ENCODE results near the gene RAB29.

RAB29 gene

DNA sequence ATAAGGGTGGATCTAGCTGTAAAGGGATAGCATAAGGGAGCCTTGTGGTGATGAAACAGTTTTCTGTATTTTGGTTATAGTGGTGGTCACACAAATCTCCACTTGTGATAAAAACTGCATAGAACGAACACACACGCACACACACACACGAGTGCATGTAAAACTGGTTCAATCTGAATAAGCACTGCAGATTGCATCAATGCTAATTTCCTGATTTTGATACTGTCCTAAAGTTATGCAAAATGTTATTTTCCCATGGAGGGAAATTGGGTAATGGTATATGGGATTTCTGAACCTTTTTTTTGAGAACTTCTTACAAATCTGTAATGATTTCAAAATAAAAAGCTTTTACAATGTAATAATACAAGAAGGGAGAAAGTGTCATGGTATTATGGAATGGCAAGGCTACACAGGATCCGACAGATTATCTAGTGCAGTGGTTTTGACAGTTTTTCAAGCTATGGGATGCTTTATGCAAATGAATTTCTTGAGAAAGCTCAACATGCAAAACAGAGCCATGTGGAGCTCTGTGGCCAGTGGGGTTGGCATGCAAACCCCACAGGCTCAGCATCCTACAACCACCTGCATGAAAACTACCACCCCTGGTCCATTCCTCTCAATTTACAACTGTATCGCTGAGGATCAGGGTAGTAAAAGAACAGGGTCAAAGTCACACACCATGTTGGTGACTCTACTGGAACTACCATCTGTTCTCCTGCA, 18.9 kb upstream of the RAB29 start:
- DNase-seq, result no peak

DNA sequence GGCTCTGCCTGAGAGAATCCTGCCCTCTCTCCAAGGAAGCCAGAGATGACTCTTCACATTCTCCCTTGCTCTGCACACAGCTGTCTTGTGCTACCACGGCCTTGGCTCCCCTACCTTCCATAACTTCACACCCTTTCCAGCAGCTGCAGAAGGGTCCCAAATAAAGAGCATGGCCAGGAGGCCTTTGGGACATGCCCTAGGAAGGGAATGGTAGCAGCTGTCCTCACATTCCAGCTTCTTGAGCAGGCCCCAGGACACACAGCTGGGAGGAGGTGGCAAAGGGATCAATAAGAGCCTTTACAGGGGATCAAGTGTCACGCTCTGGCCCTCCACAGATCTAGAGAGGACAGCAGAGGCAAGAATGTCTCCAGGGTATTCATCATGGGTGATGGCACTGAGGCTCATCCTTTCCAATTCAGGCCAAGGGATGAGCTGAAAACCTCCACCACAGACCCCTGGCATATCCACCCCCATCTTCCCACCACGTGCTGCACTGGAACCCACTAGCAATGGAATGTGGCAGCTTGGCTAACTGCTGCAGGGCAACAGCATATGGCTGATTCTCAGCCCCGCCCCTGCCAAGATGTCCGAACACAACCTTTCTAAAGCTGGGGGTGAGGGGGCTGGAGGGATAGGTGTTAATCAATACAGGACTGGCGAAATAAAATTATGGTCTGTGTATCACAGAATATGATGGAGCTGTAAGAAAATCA, 17.8 kb upstream of the RAB29 start:
- no peak for DNase-seq

DNA sequence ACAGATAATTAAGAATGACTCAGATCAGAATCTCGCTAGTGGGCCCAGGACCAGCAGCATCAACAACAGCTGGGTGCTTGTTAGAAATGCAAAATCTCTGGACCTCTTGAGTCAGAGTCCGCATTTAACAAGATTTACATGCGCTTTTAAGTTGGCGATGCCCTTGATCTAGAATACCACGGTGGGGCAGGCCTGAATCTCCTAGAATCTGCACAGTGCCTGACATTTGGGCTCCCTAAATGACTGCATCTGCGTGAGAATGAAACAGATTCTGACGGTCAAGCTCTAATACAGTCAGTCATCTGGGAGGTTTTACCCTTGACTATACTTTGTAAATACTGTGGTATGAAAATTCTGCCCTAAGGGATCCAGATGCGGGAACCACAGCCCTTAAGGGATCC, 17.2 kb upstream of the RAB29 start:
- DNase-seq, result no peak

DNA sequence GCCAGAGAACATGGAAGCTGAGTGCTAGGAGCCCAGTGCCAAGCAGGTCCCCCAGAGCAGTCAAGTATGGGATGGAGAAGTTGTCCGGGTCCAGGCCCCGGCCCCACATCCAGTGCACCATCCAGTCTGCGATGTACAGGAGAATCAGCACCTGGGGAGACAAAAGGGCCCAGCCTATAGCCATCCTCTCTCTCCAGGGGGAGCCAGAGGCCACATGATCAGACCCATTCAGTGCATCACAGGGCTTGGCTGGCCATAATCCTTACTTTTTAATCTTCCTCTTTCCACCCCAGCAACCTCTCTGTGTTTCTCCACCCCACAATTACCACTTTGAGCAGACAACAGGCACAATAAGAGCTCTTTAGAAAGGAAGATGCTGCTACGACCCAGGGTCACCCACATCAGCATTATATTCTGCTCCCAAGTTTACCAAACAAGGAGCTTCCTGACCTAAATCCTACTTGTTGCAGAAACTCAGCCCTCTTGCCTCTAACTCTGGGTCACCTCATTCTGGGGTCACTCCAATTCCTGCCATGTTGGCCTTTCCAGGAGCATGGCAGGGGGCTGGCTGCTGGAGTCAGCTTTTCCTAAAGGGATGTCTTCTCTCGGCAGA, 16.4 kb upstream of the RAB29 start:
- DNase-seq, result peak; percentile 25

DNA sequence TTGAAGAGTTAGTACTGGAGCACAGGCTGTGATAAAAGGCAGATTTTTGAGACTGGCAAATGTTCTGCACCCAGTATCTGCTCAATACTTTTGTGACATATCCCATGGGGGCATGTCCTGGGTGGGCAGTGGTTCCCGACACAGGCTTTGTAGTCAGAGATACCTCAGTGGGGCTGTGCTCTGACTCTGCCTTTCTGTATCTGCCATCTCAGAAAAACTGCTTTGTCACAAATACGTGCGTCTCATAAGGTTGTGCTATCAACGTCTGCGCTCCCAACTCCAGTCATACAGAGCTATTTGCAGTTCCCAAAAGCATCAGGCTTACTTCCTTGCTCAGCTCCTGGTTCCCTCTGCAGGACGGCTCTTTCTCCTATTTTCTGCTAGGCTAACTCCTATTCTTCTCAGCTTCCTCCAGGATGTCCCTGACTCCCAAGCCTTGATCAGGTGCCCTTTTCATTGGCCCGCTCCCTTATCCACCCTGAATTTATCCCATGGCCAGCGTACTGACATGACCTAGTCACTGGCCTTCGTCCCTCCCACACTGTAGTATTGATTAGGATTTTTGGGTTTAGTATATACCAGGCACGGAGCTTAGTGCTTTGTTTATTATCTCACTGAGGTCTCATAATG, 12.1 kb upstream of the RAB29 start:
- no peak for DNase-seq

DNA sequence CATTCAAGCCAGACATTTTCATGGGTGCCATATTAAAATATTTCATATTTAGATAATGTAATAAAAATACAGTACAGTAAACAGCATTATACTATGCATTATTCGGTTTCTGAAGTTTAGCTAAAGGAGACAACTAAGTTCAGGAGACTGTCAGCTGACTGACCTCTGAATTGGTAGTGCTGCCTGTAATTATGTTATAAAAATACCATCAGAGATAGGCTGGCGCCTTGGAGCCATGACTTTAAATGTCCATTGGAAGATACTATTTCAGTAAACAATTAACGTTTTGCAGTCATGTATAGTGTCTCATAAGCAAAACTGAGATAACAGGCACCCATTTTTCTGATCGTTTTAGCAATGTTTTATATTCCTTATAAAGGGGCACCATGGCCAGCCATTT, 11.3 kb upstream of the RAB29 start:
- DNase-seq, result no peak

DNA sequence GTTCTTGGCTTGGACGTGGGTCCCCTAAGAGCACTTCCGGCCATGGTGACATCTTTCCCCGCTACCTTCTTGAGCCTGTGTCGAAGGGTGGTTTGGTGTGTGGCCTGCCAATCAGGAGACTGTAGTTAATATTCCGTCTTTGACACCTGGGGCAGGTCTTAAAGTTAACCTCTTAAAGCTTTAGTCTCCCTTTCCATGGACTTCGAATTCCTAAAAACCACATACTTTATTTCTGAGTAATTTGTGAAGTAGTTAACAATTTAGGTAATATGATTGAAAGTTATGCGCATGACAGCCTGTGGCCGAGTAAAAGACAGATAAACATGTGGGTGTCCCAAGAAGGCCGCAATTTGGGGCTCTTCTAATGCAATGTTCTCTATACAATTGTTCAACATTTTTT, 10.2 kb upstream of the RAB29 start:
- DNase-seq, result no peak

DNA sequence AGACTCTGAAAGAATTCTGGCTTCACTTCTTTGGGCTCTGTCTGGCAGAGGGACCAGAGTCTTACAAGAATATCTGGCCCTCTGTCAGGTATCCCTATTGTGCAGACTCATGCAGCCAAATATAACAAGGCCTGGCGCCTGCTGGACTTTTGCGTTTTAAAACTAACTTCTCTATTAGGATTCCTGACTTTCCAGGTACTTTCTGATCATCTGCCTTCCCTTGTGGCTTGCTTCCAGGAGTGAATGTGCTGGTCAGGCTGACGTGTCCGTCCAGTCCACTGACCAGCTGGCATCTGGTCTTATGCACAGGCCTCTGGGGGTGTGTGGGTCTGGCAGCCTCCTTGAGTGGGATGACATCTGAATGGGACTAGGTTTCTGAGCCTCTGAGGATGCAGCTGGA, 8.6 kb upstream of the RAB29 start:
- no peak for DNase-seq

DNA sequence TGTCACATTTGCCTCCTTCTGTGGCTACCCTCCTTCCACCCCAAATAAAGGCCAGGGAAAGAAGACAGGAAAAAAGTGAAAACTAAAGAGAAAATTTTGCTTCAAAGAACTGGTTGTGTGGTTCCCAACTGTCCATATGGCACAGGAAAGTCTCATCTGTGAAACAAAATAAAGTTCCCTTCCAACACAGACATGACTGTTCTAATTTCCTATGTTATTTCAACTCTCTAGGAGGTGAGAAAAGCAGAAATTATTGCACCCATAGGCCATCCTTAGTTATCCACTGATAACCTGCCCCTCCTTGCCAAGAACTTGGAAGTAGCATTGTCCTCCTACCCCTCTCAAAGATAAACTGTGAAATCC, 8.1 kb upstream of the RAB29 start:
- no peak for DNase-seq

DNA sequence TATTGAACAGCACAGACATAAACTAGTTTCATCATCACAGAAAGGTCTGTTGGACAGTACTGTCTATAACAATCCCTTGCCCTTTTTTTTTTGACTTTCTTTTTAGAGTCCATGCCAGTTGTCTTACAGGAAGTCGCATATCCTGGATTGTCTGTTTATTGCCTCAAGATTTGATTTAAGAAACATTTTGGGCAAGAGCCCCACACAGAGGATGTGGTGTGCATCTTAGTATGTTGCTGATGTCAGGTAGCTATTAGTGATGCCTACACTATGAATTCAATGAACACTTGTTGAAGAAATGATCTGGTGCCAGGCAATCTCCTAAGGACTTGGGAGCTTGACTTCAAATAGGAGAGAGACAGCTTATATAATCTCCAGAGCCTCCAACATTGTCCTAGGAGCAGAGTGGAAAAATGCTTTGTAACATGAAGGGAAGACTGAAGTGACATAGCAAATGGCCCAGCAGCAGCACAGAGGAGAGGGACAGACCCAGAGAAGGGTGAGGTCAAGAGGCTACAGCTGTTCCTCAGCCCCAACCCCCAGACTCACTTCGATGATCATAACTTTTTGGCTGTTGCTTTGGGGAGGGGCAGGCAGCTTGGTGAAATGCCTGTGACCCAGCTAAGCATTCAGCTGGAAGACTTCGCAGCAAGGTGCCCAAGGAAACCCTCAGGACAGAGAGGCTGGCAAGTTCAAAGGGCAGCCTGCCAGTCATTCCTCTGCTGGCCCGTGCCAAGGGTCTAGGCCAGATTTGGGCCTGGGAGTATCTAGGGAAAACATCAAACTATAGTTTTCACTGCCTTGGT, 7.5 kb upstream of the RAB29 start:
- no peak for DNase-seq

DNA sequence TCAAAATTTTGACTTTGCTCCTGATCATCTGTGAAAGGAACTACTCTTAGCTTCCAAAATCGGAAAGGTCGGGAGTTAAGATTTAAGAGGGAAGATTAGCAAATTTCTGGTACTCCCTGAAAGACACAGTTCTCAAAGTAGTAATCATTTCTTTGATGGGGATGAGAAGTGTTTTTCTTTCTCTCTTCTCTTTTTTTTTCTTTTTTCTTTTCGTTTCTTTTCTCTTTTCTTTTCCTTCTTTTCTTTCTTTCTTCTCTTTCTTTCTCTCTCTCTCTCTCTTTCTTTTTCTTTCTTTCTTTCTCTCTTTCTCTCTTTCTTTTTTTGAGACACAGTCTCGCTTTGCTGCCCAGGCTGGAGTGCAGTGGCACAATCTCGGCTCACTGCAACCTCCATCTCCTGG, 5.1 kb upstream of the RAB29 start:
- no peak for DNase-seq

DNA sequence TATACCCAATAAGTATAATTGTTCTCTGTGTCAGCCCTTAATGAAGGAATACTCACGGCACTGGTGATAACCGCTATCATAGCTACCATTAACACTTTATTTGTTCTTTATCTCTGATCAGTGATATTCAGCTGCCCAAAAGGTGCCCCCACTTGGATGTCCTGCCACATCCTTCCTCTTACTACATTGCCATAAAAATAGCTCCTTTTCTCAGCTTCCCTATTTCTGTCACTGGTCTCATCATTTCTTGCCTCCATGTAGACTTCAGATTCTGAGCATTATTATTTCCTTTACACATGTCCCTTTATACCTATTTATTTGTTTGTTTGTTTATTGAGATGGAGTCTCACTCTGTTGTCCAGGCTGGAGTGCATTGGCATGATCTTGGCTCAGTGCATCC, 2.7 kb upstream of the RAB29 start:
- DNase-seq, result no peak

DNA sequence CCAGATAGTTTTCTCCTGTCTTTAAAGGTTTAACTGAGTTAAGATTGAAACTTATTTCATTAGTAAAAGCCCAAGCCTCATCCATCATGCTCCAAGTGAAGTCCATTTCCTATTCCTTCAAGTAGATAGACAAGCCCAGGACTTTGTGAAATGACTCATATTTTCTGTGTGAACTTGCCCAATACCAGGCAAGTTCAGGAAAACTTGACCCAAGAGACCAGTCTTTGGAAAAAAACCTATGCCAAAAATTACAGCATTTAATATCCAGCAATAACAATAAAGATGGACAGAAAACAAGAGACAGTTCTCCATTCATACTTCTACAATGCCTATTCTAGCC, 405 bp upstream of the RAB29 start:
- DNase-seq, result no peak

DNA sequence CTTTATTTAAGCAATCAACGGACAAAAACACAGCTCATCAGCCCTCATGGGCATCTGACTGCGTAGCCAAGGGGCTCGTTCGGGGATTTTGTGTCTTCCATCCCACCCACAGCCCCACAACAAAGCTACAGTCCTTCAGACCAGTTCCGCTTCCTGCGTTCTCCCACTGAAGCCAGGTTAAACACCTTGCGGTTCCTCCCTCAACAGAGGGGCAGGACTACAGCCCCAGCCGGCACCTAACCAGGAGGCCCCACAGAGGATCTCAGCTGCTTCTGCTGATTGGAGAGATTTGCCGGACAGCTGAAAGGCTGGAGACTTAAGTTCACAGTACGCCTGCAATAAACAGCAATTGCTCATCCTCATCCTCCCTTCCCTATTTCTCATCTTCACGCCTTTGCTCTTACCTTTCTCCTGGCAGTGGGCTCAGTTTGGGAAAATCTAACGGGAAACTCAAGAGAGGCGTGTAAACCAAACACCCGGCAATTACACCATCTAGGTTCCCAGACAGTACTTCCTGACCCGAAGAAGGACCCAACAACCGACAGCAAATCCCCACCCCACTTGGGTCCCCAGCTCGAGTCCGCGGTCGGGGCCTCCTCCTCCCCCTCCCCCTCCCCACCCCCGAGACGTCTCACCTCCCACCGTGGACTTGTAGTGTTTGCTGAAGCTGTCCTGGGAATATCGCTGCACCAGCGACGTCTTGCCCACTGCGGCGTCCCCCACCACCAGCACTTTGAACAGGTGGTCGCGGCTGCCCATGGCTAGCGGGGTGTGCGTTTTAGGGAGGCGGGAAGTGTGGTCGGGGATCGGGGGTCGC, 876 bp downstream of the RAB29 start:
- DNase-seq, result no peak

DNA sequence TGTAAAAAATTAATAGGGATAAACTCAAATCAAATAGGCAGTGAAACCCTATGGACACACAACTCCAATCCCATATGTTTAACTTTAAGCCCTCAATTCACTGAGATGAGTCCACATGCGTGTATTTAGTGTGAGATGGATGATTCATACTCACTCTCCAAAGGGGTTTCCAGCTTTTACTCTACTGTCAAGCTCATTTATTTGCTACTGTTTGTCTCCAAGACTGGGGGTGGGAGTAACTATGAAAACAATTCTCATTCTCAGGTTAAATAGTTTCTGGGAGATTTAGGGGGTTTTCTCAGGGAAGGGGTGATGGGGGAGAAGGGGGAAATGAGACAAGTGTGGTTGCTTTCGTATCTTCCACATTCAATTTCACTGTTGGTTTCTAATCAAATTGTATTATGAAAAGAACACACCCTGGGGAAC, 2.7 kb downstream of the RAB29 start:
- no peak for DNase-seq

DNA sequence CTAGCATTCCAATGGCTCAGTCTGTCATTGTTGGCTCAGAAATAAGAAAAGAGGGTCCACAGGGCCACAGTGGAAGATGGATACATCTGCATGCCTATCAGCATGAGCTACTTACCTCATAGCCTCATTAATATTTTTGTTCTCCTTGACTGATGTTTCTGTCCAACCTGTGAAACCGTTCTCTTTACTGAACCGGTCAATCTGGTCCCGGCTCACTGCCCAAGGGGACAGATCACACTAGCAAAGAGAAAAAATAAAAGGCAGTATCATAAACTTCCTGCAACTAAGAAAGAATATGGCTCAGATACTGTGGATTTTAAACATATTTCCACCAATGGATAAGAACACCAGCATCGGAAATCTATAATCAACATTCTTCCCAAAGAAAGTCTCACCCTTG, 4.7 kb downstream of the RAB29 start:
- no peak for DNase-seq

DNA sequence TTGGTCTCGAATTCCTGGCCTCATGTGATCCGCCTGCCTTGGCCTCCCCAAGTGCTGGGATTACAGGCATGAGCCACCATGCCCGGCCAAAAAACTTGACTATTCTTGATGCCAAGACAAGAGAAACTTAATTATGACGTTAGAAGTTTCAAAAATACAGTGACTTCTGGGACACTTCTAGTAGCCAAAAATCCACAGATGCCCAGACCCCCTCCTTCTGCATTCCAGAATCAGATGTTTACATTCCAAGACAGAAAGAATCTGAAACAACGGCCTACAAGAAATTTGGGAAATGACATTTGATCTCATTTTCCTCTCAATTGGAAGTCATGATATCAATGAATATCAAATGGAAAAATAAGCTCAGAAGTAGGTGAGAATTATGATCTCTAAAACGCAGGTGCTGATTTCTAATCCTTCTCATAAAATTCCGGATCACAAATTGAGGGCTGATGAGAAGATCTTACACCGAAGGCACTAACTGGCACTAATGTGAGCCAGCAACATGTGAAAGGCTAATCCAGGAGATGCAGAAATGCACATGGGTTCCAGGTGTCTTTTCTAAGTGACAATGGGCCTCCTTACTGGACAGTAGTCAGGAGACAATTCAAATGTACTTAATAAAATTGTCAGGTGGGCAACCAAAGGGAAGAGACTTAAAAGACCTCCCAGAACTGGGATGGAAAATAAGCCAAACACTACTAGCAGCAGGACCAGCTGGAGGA, 5.5 kb downstream of the RAB29 start:
- DNase-seq, result no peak

DNA sequence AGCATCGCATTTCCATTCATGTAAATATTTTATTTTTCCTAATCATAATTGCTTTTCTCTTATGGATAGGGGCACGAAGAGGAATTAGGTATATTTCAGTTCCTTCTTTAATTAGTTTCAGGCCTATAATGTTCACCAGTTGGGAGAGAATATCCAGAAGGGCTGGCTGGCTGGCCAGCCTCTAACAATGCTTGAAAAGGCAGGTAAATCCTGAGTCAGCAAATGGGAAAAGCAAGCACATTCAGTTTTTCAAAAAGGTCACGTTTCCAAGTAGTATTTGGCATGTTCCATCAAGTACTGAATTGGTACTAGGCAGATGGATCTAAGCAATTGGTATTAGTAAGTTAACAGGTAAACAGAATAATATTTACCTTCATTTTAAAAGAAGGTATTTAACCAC, 8.0 kb downstream of the RAB29 start:
- DNase-seq, result peak; percentile 16

DNA sequence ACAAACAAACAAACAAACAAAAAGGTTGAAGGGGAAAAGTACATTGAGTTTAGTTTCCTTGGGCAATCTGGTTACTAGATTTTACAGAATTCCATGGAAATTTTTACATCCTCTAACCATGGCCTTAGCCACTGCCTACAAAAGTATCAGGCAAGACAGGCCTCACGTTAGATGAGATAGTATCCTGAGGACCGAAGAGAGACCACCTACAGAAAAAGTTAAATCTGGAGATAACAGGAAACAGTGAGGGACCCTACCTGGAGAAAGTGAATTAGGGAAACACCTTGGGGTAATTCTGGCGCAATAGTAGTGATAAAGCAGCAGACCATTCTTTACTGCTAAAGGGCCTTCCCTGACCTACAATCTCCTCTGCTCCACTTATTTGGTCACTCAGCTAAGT, 8.7 kb downstream of the RAB29 start:
- no peak for DNase-seq

DNA sequence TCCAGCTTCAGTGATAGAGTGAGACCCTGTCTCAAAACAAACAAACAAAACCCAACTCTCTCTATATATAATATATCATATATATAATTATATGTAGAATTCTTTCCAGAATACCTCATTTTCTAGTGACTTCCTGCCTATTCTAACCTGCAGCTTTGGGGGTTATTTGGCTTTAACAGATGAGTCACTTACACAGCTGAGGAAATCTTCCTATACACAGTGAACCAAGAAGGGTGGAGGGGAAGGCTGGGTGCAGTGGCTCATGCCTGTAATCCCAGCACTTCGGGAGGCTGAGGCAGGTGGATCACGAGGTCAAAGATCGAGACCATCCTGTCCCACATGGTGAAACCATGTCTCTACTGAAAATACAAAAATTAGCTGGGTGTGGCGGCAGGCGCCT, 9.2 kb downstream of the RAB29 start:
- DNase-seq, result no peak

DNA sequence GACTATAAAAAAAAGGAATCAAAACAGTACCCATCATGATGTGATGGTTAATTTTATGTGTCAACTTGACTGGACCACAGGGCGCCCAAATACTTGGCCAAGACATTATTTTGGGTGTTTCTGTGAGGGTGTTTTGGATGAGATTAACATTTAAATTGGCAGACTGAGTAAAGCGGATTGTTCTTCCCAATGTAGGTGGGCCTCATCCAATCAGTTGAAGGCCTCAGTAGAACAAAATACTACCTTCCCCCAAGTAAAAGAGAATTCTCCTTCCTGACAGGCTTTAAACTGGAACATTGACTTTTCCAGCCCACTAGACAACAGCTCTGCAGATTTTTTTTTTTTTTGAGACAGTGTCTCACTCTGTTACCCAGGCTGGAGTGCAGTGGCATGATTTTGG, 10.7 kb downstream of the RAB29 start:
- DNase-seq, result no peak

DNA sequence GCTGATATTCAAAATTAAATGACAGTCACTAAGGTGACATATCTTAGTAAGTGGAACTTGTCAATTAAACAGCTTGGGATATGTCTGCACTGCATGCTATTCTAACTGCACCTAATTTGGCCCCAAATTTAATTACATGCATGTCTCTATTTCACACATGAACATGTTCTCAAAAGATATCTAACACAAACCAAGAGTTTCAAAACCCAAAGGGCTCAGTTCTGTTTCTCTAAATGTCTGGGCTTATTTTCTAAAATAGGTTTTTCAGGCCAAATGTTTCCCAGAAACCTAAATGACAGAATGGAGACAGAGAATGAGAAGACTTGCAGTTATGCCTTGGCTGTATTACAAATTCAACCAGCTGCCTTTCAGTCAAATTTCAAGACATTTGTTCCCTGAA, 11.3 kb downstream of the RAB29 start:
- no peak for DNase-seq

Measured in DMS153 (cell line).